Esophagus muscularis mucosa (tissue), 4 donors: ENCODE measurements around the gene MEF2A. TPM values are rescaled to one million over a fixed set of nuclear protein-coding genes. Genes with fewer than 3 reads are reported as not detected.

Experiments used
- DNase-seq: peaks from one replicate; pipeline ENCODE4 v3.0.0-alpha.2; 2017; ENCODE audit errors: extremely low spot score
- H3K27ac ChIP-seq, 4 donors: fragments of 200-600 bp; sonication (generic); replicated peaks in 1 of 4; 1 replicate in 3 of 4; 2 replicates in 1 of 4; pipeline ENCODE4 v1.5.1; 2016 to 2019; ENCODE audit warnings: mild to moderate bottlenecking in 1 of 4
- H3K27me3 ChIP-seq, 4 donors: fragments of 200-600 bp; sonication (generic); one replicate each; pipeline versions ENCODE4 v1.5.1 to v1.6.0; 2016 to 2019
- H3K36me3 ChIP-seq, 4 donors: fragments of 200-600 bp; sonication (generic); one replicate each; pipeline ENCODE4 v1.5.1; 2016 to 2019
- H3K4me1 ChIP-seq, 4 donors: fragments of 200-600 bp; sonication (generic); one replicate each; pipeline ENCODE4 v1.5.1; 2016 to 2019
- H3K4me3 ChIP-seq, 4 donors: fragments of 200-600 bp; sonication (generic); 1 replicate in 2 of 4; 2 replicates in 2 of 4; pipeline ENCODE4 v1.5.1; 2016 to 2019; ENCODE audit warnings: mild to moderate bottlenecking in 4 of 4, moderate library complexity in 1 of 4
- H3K9me3 ChIP-seq, 4 donors: fragments of 200-600 bp; sonication (generic); 1 replicate in 3 of 4; 2 replicates in 1 of 4; pipeline ENCODE4 v1.5.1; 2016 to 2019
- CTCF ChIP-seq, 3 experiments: fragments of 200-600 bp in 2 of 3; fragments of 450-650 bp in 1 of 3; sonication (generic) in 2 of 3; IDR thresholded peaks; one replicate each; pipeline ENCODE4 v1.5.1; 2017 to 2019; ENCODE audit warnings: antibody characterized with exemption in 3 of 3, mild to moderate bottlenecking in 2 of 3, moderate library complexity in 1 of 3
- EP300 ChIP-seq: sonication (generic); formaldehyde crosslinking; IDR thresholded peaks from one replicate; pipeline ENCODE4 v1.6.1; 2017; ENCODE audit warnings: antibody characterized with exemption
- POLR2A ChIP-seq: fragments of 450-650 bp; IDR thresholded peaks from one replicate; pipeline ENCODE4 v1.6.1; 2017; ENCODE audit warnings: antibody characterized with exemption, moderate library complexity, mild to moderate bottlenecking, low read depth
- POLR2AphosphoS5 ChIP-seq, 2 donors: sonication (generic); formaldehyde crosslinking; IDR thresholded peaks; one replicate each; pipeline ENCODE4 v1.6.1; 2017; ENCODE audit warnings: antibody characterized with exemption in 2 of 2
- WGBS: methylation state at CpG from one replicate; pipeline ENCODE4 v1.1.5; 2018; 5-methylcytosine and 5-hydroxymethylcytosine counted together
- intact Hi-C: fragments of 100-400 bp; cut with DNase I; formaldehyde crosslinking; loops from one replicate; pipeline ENCODE4 v1.15.1; 2023
- small RNA-seq, 3 donors: library from RNA; depleted of rRNA; stranded (forward); fragments of <200 nt; gene quantifications; one replicate each; pipeline ENCODE3, GENCODE V24; 2016
- total RNA-seq, 4 donors: library from RNA; depleted of rRNA; stranded (reverse); fragments of >200 nt; gene quantifications; one replicate each; pipeline versions ENCODE4 v1.1.0 to v1.2.1, GENCODE V29; 2016

The MEF2A gene
- total RNA-seq, 4 donors from 2014 or later = 63.1 to 76.7 (median 73.3) TPM

GRCh38 chr15:99764522-99764921 lies 198.7 kb downstream of the MEF2A start:
- H3K4me1 ChIP-seq = no peaks in the 10 kb centered on the region
- TF ChIP-seq POLR2AphosphoS5 (IDR thresholded peaks at IDR 0.05) (no peak), CTCF (IDR thresholded peaks at IDR 0.05) (no peak), EP300 (no peak), POLR2A (no peak)
- intact Hi-C loops = no loop called here
- H3K27me3 ChIP-seq = no peaks in the 10 kb centered on the region
- no peak overlapping the region for H3K4me3 ChIP-seq
- H3K36me3 ChIP-seq = no peaks in the 10 kb centered on the region
- H3K9me3 ChIP-seq = no peaks in the 10 kb centered on the region
- 84% methylated on average over 3 of the region's 3 CpGs for WGBS
- no peak for DNase-seq
- no peak overlapping the region for H3K27ac ChIP-seq

Small RNA genes lying within 50 kb of the gene (small RNA-seq; reads per million reads assigned to genes)
- 0 reads per million in 3 donors for gene RF00019

Other genes starting within 250 kb of the MEF2A start
- gene LYSMD4, start 167.5 kb downstream of the MEF2A start, total RNA-seq = 10 to 100 TPM in 3 of 4 donors, 1 to 10 TPM in 1; 7.6 to 15.8 (median 15.2) TPM